SK-N-SH treated with all-trans-retinoic acid at 6 μM for 48 hours (cell line): ENCODE measurements around the gene UBAP1.

Experiments
- ATAC-seq: fragments of 200-7000 bp; cut with Tn5 transposase; 3 replicates; pipeline ENCODE4 v1.9.1; 2020; ENCODE audit warnings: mild to moderate bottlenecking, moderate library complexity
- ARNTL ChIP-seq: fragments of 450-650 bp; formaldehyde crosslinking; IDR thresholded peaks from 2 replicates; pipeline ENCODE4 v1.5.0; 2020; ENCODE audit warnings: low read depth, mild to moderate bottlenecking, moderate library complexity, borderline replicate concordance
- BACH2 ChIP-seq: fragments of 250-450 bp; sonication (Bioruptor Pico); IDR thresholded peaks from 2 replicates; pipeline ENCODE4 v1.9.0; 2021; ENCODE audit warnings: mild to moderate bottlenecking, borderline replicate concordance
- CREB5 ChIP-seq: fragments of 250-450 bp; sonication (Bioruptor Pico); IDR thresholded peaks from 2 replicates; pipeline ENCODE4 v1.5.1; 2020; ENCODE audit warnings: low read depth, mild to moderate bottlenecking, moderate library complexity
- CSDC2 ChIP-seq: fragments of 250-450 bp; sonication (Bioruptor Pico); IDR thresholded peaks from 2 replicates; pipeline ENCODE4 v1.5.0; 2020; ENCODE audit warnings: mild to moderate bottlenecking, moderate library complexity
- CSRNP3 ChIP-seq: fragments of 250-450 bp; sonication (Bioruptor Pico); IDR thresholded peaks from 2 replicates; pipeline ENCODE4 v1.5.1; 2021; ENCODE audit warnings: mild to moderate bottlenecking, moderate library complexity
- ESRRG ChIP-seq: fragments of 250-450 bp; sonication (Bioruptor Pico); IDR thresholded peaks from 2 replicates; pipeline ENCODE4 v1.6.1; 2021; ENCODE audit warnings: mild to moderate bottlenecking
- GLIS3 ChIP-seq: fragments of 250-450 bp; sonication (Bioruptor Pico); IDR thresholded peaks from 2 replicates; pipeline ENCODE4 v1.5.0; 2020; ENCODE audit warnings: mild to moderate bottlenecking, moderate library complexity
- ISL1 ChIP-seq: fragments of 250-450 bp; sonication (Bioruptor Pico); IDR thresholded peaks from 2 replicates; pipeline ENCODE4 v2.1.2; 2022; ENCODE audit warnings: mild to moderate bottlenecking, moderate library complexity
- OSR1 ChIP-seq: fragments of 250-450 bp; sonication (Bioruptor Pico); IDR thresholded peaks from 2 replicates; pipeline ENCODE4 v1.8.0; 2022; ENCODE audit warnings: moderate library complexity, mild to moderate bottlenecking, inconsistent platforms
- POU6F1 ChIP-seq: fragments of 250-450 bp; sonication (Bioruptor Pico); IDR thresholded peaks from 2 replicates; pipeline ENCODE4 v1.8.0; 2021; ENCODE audit warnings: low read depth, mild to moderate bottlenecking, moderate library complexity, borderline replicate concordance
- PPARA ChIP-seq: fragments of 250-450 bp; sonication (Bioruptor Pico); IDR thresholded peaks from 2 replicates; pipeline ENCODE4 v1.5.0; 2020; ENCODE audit warnings: mild to moderate bottlenecking, borderline replicate concordance
- RARB ChIP-seq: fragments of 250-450 bp; sonication (Bioruptor Pico); IDR thresholded peaks from 2 replicates; pipeline ENCODE4 v1.8.0; 2021; ENCODE audit warnings: mild to moderate bottlenecking, moderate library complexity
- SNAI2 ChIP-seq: fragments of 250-450 bp; sonication (Bioruptor Pico); IDR thresholded peaks from 2 replicates; pipeline ENCODE4 v1.5.0; 2020; ENCODE audit warnings: mild to moderate bottlenecking, moderate library complexity
- TCF4 ChIP-seq: fragments of 250-450 bp; sonication (Bioruptor Pico); IDR thresholded peaks from 2 replicates; pipeline ENCODE4 v1.8.0; 2021; ENCODE audit warnings: mild to moderate bottlenecking, moderate library complexity, borderline replicate concordance
- TOX ChIP-seq: fragments of 250-450 bp; sonication (Bioruptor Pico); IDR thresholded peaks from 2 replicates; pipeline ENCODE4 v1.8.0; 2021; ENCODE audit warnings: mild to moderate bottlenecking, moderate library complexity, borderline replicate concordance
- ZFP30 ChIP-seq: fragments of 450-650 bp; formaldehyde crosslinking; IDR thresholded peaks from 2 replicates; pipeline ENCODE4 v1.5.0; 2022; ENCODE audit warnings: mild to moderate bottlenecking, moderate library complexity
- ZNF565 ChIP-seq: fragments of 450-650 bp; formaldehyde crosslinking; conservative IDR thresholded peaks from 2 replicates; pipeline ENCODE4 v1.5.0; 2020; ENCODE audit warnings: low read depth, mild to moderate bottlenecking, moderate library complexity
- ZNF70 ChIP-seq: fragments of 450-650 bp; formaldehyde crosslinking; IDR thresholded peaks from 2 replicates; pipeline ENCODE4 v1.5.0; 2020; ENCODE audit warnings: mild to moderate bottlenecking, moderate library complexity
- ZNF8 ChIP-seq: fragments of 450-650 bp; formaldehyde crosslinking; IDR thresholded peaks from 2 replicates; pipeline ENCODE4 v1.5.0; 2020; ENCODE audit warnings: mild to moderate bottlenecking, moderate library complexity
- TF ChIP-seq, protein P1 (sequence below): fragments of 250-450 bp; sonication (Bioruptor Pico); IDR thresholded peaks from 2 replicates; pipeline ENCODE4 v1.8.0; 2020; ENCODE audit warnings: mild to moderate bottlenecking, moderate library complexity, borderline replicate concordance

Gene UBAP1

GRCh38 chr9:34171753-34172535, 6.9 kb upstream of the UBAP1 start:
- no peak for TF ChIP-seq ZFP30 (CRISPR knock-in tag)
- no peak for TF ChIP-seq ISL1
- TF ChIP-seq CSRNP3 = no peak
- TF ChIP-seq ESRRG (CRISPR knock-in tag) = no peak
- no peak for TF ChIP-seq ZNF8 (CRISPR knock-in tag)
- no peak for TF ChIP-seq TCF4 (CRISPR knock-in tag)
- TF ChIP-seq CSDC2 = no peak
- no peak for TF ChIP-seq PPARA (CRISPR knock-in tag)
- TF ChIP-seq ARNTL (CRISPR knock-in tag) = no peak
- no peak for TF ChIP-seq RARB (CRISPR knock-in tag)
- no peak for TF ChIP-seq BACH2
- no peak for TF ChIP-seq OSR1 (CRISPR knock-in tag)
- TF ChIP-seq POU6F1 (CRISPR knock-in tag) = no peak
- TF ChIP-seq GLIS3 (CRISPR knock-in tag) = no peak
- TF ChIP-seq, all 23 proteins: peak for 0
- no peak for ATAC-seq

DNA sequence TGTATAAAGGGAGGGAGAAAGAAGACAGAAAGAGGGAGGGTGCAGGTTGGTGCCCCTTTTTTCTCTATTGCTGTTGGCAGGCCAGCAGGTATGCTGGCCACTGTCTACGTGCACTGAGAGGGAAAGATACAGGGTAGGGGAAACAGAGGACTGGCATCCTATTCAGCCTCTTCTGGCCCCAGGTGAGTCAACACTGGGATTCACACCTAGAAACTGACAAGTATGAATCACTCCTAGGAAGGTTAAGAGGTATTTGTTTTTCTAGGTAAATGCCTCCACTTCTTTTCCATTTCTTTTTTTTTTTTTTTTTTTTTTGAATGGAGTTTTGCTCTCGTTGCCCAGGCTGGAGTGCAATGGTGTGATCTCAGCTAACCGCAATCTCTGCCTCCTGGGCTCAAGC, 2.8 kb upstream of the UBAP1 start:
- no peak for ATAC-seq
- no peak for TF ChIP-seq ZNF565 (CRISPR knock-in tag)
- no peak for TF ChIP-seq ESRRG (CRISPR knock-in tag)
- TF ChIP-seq GLIS3 (CRISPR knock-in tag) = no peak
- TF ChIP-seq, protein P1, sequence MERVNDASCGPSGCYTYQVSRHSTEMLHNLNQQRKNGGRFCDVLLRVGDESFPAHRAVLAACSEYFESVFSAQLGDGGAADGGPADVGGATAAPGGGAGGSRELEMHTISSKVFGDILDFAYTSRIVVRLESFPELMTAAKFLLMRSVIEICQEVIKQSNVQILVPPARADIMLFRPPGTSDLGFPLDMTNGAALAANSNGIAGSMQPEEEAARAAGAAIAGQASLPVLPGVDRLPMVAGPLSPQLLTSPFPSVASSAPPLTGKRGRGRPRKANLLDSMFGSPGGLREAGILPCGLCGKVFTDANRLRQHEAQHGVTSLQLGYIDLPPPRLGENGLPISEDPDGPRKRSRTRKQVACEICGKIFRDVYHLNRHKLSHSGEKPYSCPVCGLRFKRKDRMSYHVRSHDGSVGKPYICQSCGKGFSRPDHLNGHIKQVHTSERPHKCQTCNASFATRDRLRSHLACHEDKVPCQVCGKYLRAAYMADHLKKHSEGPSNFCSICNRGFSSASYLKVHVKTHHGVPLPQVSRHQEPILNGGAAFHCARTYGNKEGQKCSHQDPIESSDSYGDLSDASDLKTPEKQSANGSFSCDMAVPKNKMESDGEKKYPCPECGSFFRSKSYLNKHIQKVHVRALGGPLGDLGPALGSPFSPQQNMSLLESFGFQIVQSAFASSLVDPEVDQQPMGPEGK (CRISPR knock-in tag) = no peak
- TF ChIP-seq POU6F1 (CRISPR knock-in tag) = no peak
- TF ChIP-seq ZFP30 (CRISPR knock-in tag) = no peak
- TF ChIP-seq ZNF70 (CRISPR knock-in tag) = no peak
- no peak for TF ChIP-seq TOX (CRISPR knock-in tag)
- TF ChIP-seq CREB5 (CRISPR knock-in tag) = no peak
- no peak for TF ChIP-seq CSDC2
- TF ChIP-seq CSRNP3 = no peak
- TF ChIP-seq SNAI2 (CRISPR knock-in tag) = no peak
- no peak for TF ChIP-seq RARB (CRISPR knock-in tag)
- TF ChIP-seq ISL1 = no peak
